MM.1S (cell line): Measurements from ENCODE around the gene NANOG.

Experiments used
- CTCF ChIP-seq: fragments of 300-600 bp; sonication (generic); IDR thresholded peaks from 2 replicates; pipeline ENCODE4 v1.5.1; 2016; ENCODE audit warnings: antibody characterized with exemption, low read length, mixed read lengths
- EZH2phosphoT487 ChIP-seq: fragments of 300-600 bp; sonication (generic); IDR thresholded peaks from 2 replicates; pipeline ENCODE4 v1.6.1; 2018; ENCODE audit warnings: antibody characterized with exemption, low read length

GRCh38 chr12:7769999-7770398 is 19.2 kb upstream of the NANOG start:
- no peak for TF ChIP-seq EZH2phosphoT487
- TF ChIP-seq CTCF, result no peak
